ENCODE measurements around the gene ANXA6. TPM values are rescaled to one million over a fixed set of nuclear protein-coding genes. Genes with fewer than 3 reads are reported as not detected.

The ANXA6 gene
- total RNA-seq, 1 experiment from 2014 or later = 95.9 TPM

DNA sequence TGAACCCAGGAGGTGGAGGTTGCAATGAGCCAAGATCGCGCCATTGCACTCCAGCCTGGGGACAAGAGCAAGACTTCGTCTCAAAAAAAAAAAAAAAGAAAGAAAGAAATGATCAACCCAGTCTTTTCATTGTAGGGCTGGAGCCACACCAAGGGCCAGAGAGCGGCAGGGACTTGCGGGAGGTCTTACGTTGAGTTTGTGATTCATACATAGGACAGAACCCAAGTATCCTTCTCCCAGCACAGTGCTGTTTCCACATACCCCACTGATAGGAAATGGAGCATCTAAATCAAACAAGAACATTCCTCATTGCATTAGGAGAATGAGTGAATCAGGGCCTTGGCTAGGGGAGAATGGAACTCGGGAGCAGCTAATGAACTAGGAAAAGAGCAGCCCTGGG lies 73.2 kb downstream of the ANXA6 start:
- Histone ChIP-seq H3K4me1 (ENCODE audit: insufficient read depth, low read length, poor library complexity, severe bottlenecking) (peaks cover 5% of the 10 kb centered on the region), H3K36me3 (ENCODE audit: insufficient read depth, low read length, poor library complexity, severe bottlenecking) (no peaks in the 10 kb centered on the region), H3K27me3 (replicated peaks; ENCODE audit: insufficient read depth, low read depth, low read length, poor library complexity) (no peaks in the 10 kb centered on the region), H3K4me3 (ENCODE audit: low read depth, low read length, poor library complexity, severe bottlenecking) (no peak overlapping the region), H3K9me3 (ENCODE audit: low read depth, low read length, poor library complexity, severe bottlenecking) (no peaks in the 10 kb centered on the region), H3K27ac (ENCODE audit: low read depth, low read length, poor library complexity, severe bottlenecking) (no peak overlapping the region)
- CTCF ChIA-PET = no interaction called here
- POLR2A ChIA-PET (ENCODE audit: low non-redundant PET) = no interaction called here
- no peak for DNase-seq (ENCODE audit: low spot score)
- TF ChIP-seq, protein P1, sequence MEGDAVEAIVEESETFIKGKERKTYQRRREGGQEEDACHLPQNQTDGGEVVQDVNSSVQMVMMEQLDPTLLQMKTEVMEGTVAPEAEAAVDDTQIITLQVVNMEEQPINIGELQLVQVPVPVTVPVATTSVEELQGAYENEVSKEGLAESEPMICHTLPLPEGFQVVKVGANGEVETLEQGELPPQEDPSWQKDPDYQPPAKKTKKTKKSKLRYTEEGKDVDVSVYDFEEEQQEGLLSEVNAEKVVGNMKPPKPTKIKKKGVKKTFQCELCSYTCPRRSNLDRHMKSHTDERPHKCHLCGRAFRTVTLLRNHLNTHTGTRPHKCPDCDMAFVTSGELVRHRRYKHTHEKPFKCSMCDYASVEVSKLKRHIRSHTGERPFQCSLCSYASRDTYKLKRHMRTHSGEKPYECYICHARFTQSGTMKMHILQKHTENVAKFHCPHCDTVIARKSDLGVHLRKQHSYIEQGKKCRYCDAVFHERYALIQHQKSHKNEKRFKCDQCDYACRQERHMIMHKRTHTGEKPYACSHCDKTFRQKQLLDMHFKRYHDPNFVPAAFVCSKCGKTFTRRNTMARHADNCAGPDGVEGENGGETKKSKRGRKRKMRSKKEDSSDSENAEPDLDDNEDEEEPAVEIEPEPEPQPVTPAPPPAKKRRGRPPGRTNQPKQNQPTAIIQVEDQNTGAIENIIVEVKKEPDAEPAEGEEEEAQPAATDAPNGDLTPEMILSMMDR (conservative IDR thresholded peaks at IDR 0.05; ENCODE audit: low read depth, low read length) = no peak
- no peak for TF ChIP-seq EZH2 (IDR thresholded peaks at IDR 0.05; ENCODE audit: borderline replicate concordance, low read depth, low read length, poor library complexity, severe bottlenecking)
- intact Hi-C loops (cut with micrococcal nuclease; ENCODE audit: unreplicated experiment) = no loop called here
- no TSS peak for BruUV-seq (replicated peaks)

DNA sequence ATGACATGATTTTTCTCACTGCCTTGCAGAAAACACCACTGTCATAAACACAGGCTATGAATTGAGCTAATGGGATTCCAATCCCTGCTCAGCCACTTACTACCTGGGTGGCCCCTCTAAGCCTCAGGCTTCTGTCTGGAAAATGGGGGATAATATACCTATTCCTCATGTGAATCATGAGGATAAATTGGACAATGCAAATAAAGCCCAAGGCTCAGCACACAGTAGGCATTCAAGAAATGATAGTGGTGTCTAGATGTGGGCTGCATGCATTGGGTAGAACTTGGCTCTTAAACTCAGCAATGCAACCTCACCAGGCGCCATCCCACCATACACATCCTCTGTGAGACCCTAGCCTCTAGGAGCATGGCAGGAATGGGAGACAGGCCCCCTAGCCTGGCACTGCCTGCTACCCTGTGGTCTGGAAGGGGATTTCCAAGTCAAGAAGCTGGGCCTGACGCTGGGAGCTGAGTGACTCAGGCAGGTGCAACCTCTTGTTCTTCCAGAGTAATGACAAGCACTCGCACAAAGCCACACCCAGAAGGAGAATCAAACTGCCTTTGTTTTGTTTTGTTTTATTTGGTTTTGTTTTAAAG lies 74.4 kb downstream of the ANXA6 start:
- Histone ChIP-seq H3K36me3 (ENCODE audit: insufficient read depth, low read length, poor library complexity, severe bottlenecking) (no peaks in the 10 kb centered on the region), H3K27me3 (replicated peaks; ENCODE audit: insufficient read depth, low read depth, low read length, poor library complexity) (no peaks in the 10 kb centered on the region), H3K27ac (ENCODE audit: low read depth, low read length, poor library complexity, severe bottlenecking) (no peak overlapping the region), H3K4me1 (ENCODE audit: insufficient read depth, low read length, poor library complexity, severe bottlenecking) (peaks cover 5% of the 10 kb centered on the region), H3K9me3 (ENCODE audit: low read depth, low read length, poor library complexity, severe bottlenecking) (no peaks in the 10 kb centered on the region), H3K4me3 (ENCODE audit: low read depth, low read length, poor library complexity, severe bottlenecking) (no peak overlapping the region)
- CTCF ChIA-PET = interaction anchor here (0.6 kb wide), 1 partner anchor 278 kb away, joined by 9 read pairs; no protein-coding TSS in a partner anchor
- no TSS peak for BruUV-seq (replicated peaks)
- POLR2A ChIA-PET (ENCODE audit: low non-redundant PET) = no interaction called here
- TF ChIP-seq, protein P1 (conservative IDR thresholded peaks at IDR 0.05; ENCODE audit: low read depth, low read length) = no peak
- TF ChIP-seq EZH2 (IDR thresholded peaks at IDR 0.05; ENCODE audit: borderline replicate concordance, low read depth, low read length, poor library complexity, severe bottlenecking) = no peak
- intact Hi-C loops (cut with micrococcal nuclease; ENCODE audit: unreplicated experiment) = no loop called here
- DNase-seq (ENCODE audit: low spot score) = no peak

GRCh38 chr5:151082282-151082902 lies 75.2 kb downstream of the ANXA6 start:
- no peaks in the 10 kb centered on the region for H3K36me3 ChIP-seq (ENCODE audit: insufficient read depth, low read length, poor library complexity, severe bottlenecking)
- intact Hi-C loops (cut with micrococcal nuclease; ENCODE audit: unreplicated experiment) = no loop called here
- TF ChIP-seq EZH2 (IDR thresholded peaks at IDR 0.05; ENCODE audit: borderline replicate concordance, low read depth, low read length, poor library complexity, severe bottlenecking) = no peak
- TF ChIP-seq, protein P1 (conservative IDR thresholded peaks at IDR 0.05; ENCODE audit: low read depth, low read length) = peak; percentile 32; the same call in 1 of the 2 replicates
- peak; percentile 35 for DNase-seq (ENCODE audit: low spot score)
- no peak overlapping the region for H3K4me3 ChIP-seq (ENCODE audit: low read depth, low read length, poor library complexity, severe bottlenecking)
- H3K27ac ChIP-seq (ENCODE audit: low read depth, low read length, poor library complexity, severe bottlenecking) = no peak overlapping the region
- BruUV-seq (replicated peaks) = no TSS peak
- ChIA-PET POLR2A (ENCODE audit: low non-redundant PET) (no interaction called here), CTCF (interaction anchor here (0.6 kb wide), 1 partner anchor 86 kb away, joined by 8 read pairs; no protein-coding TSS in a partner anchor)
- peaks cover 5% of the 10 kb centered on the region for H3K4me1 ChIP-seq (ENCODE audit: insufficient read depth, low read length, poor library complexity, severe bottlenecking)
- H3K27me3 ChIP-seq (replicated peaks; ENCODE audit: insufficient read depth, low read depth, low read length, poor library complexity) = no peaks in the 10 kb centered on the region
- H3K9me3 ChIP-seq (ENCODE audit: low read depth, low read length, poor library complexity, severe bottlenecking) = no peaks in the 10 kb centered on the region

All from A673 (cell line).